ENCODE measurements around the gene VEZF1. TPM values are rescaled to one million over a fixed set of nuclear protein-coding genes. Genes with fewer than 3 reads are reported as not detected.

VEZF1 gene
- total RNA-seq, 1 donor from 2014 or later = 30.3 TPM

DNA sequence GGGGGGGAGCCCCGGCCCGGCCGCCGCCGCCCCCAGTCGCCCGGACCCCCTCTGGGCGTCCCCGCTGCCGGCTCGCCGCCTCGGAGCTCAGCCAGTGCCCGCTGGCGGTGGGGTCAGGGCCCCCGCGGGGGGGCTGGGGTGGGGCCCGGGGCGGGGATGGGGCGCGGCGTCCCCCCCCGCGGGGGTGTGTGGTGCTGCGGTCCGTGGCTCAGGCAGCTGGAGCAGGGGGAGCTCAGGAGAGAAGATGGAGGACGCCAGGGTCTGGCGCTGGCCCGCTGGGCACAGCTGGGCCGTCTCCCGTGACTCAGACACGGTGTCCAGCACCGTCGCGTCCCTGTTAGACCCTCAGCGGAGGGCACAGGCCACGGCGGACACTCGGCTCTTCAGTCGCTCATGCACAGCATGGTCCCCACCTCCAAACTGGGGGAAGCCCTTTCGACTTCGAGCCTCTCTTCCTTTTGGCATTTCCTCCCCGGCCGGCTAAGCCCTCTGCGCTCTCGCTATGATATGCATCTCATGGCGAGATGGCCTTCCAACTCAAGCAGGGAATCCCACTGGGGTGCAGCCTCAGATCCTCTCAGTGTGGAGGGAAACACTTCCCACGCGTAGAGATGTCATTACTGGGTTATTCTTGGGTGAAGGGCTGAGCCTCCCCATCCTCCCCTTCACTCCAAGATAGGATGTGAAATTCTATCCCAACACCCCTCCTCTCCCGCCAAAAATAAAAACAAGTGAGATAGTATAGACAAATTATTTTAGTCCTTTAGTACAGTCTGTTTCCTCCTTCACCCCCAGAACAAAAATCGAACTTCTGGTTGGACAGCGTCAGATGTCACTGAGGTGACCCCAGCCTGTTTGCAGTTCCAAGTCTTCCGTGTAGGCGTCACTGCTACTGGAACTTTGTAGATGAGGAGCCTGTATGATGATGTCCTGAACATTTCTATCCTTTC lies 522 bp upstream of the VEZF1 start:
- Histone ChIP-seq H3K27me3 (ENCODE audit: control insufficient read depth in 3 of 3, insufficient read depth in 3 of 3, low read length in 3 of 3) (no peaks in the 10 kb centered on the region), H3K4me1 (ENCODE audit: control insufficient read depth in 3 of 3, insufficient read depth in 3 of 3, low read length in 3 of 3) (peaks cover 61 to 72% (median 65%) of the 10 kb centered on the region in 3 donors), H3K4me3 (ENCODE audit: low read length in 3 of 3) (peak overlapping the region; percentile 89 to 93 (median 92)), H3K9ac (ENCODE audit: low read depth in 1 of 3, low read length in 3 of 3) (peak overlapping the region; percentile 86 to 91 (median 89)), H3K9me3 (ENCODE audit: control insufficient read depth in 3 of 3, low read length in 3 of 3) (no peaks in the 10 kb centered on the region), H3K36me3 (ENCODE audit: control insufficient read depth in 3 of 3, insufficient read depth in 3 of 3, low read length in 3 of 3) (peaks cover 0 to 2% (median 0%) of the 10 kb centered on the region in 3 donors), H3K27ac (ENCODE audit: low read depth, low read length) (peak overlapping the region; percentile 93)

GRCh38 chr17:57986841-57987580 lies 1.0 kb downstream of the VEZF1 start:
- Histone ChIP-seq H3K9ac (ENCODE audit: low read depth in 1 of 3, low read length in 3 of 3) (peak overlapping the region; percentile 89 to 91 (median 89)), H3K27ac (ENCODE audit: low read depth, low read length) (peak overlapping the region; percentile 93), H3K4me1 (ENCODE audit: control insufficient read depth in 3 of 3, insufficient read depth in 3 of 3, low read length in 3 of 3) (peaks cover 63 to 78% (median 67%) of the 10 kb centered on the region in 3 donors), H3K4me3 (ENCODE audit: low read length in 3 of 3) (peak overlapping the region; percentile 82 to 85 (median 85)), H3K9me3 (ENCODE audit: control insufficient read depth in 3 of 3, low read length in 3 of 3) (no peaks in the 10 kb centered on the region), H3K27me3 (ENCODE audit: control insufficient read depth in 3 of 3, insufficient read depth in 3 of 3, low read length in 3 of 3) (no peaks in the 10 kb centered on the region), H3K36me3 (ENCODE audit: control insufficient read depth in 3 of 3, insufficient read depth in 3 of 3, low read length in 3 of 3) (peaks cover 0 to 9% (median 6%) of the 10 kb centered on the region in 3 donors)

DNA sequence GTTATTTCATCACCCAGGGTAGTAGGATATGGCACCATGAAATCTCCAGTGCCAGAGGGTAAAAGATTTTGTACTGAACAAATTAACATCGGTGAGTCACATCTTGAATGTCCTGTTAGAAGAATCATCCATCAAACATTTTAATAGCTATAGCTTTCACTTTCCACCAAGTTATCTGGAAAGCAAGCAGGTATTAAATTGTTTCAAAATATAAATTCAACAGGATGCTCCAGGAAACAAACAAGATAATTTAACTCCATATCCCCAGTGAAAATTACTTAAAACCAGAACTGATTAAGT lies 2.4 kb downstream of the VEZF1 start:
- Histone ChIP-seq H3K36me3 (ENCODE audit: control insufficient read depth in 3 of 3, insufficient read depth in 3 of 3, low read length in 3 of 3) (peaks cover under 1 to 14% (median 6%) of the 10 kb centered on the region in 3 donors), H3K4me1 (ENCODE audit: control insufficient read depth in 3 of 3, insufficient read depth in 3 of 3, low read length in 3 of 3) (peaks cover 58 to 71% (median 58%) of the 10 kb centered on the region in 3 donors), H3K27ac (ENCODE audit: low read depth, low read length) (no peak overlapping the region), H3K9me3 (ENCODE audit: control insufficient read depth in 3 of 3, low read length in 3 of 3) (no peaks in the 10 kb centered on the region), H3K4me3 (ENCODE audit: low read length in 3 of 3) (peak overlapping the region in 2 of 3 donors; percentile 1 to 8), H3K27me3 (ENCODE audit: control insufficient read depth in 3 of 3, insufficient read depth in 3 of 3, low read length in 3 of 3) (no peaks in the 10 kb centered on the region), H3K9ac (ENCODE audit: low read depth in 1 of 3, low read length in 3 of 3) (peak overlapping the region in 2 of 3 donors; percentile 75 to 91)

DNA sequence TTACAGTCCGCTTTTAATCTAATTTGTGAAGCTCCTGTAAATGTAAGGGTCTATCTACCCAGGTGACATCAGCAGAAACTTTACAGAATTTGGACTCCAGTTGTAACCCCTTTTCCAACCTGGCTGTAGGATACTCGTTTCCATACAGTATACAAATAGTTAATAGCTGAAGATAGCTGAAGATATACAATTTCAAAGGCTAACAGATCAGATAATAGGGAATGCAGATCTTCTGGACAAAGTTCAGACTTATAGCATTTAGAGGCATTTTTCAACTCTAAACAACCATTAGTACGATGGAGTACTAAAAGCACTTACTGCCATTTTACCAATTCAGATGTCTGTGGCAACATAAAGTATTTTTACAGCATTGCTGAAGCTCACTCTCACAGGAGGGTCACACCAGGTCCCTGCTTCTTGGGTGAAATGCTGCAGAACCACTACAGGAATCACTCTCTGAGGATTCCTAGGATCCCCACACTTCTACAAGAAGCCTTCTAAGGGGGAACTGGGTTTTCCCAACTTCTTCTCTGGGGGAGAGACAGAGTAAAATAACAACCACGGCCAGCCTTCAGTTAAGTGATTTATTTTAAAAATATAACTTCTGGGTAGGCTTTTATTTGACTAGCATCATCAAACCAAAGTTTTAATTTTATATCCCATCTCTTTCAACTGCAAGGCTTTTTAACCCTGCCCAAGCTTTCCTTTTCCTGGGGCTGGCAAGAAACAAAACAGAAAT lies 2.9 kb downstream of the VEZF1 start:
- H3K4me3 ChIP-seq (ENCODE audit: low read length in 3 of 3) = peak overlapping the region; percentile 22 to 42 (median 38)
- H3K4me1 ChIP-seq (ENCODE audit: control insufficient read depth in 3 of 3, insufficient read depth in 3 of 3, low read length in 3 of 3) = peaks cover 61 to 72% (median 62%) of the 10 kb centered on the region in 3 donors
- H3K9ac ChIP-seq (ENCODE audit: low read depth in 1 of 3, low read length in 3 of 3) = peak overlapping the region in 2 of 3 donors; percentile 75 to 91
- no peak overlapping the region for H3K27ac ChIP-seq (ENCODE audit: low read depth, low read length)
- H3K27me3 ChIP-seq (ENCODE audit: control insufficient read depth in 3 of 3, insufficient read depth in 3 of 3, low read length in 3 of 3) = no peaks in the 10 kb centered on the region
- H3K9me3 ChIP-seq (ENCODE audit: control insufficient read depth in 3 of 3, low read length in 3 of 3) = no peaks in the 10 kb centered on the region
- peaks cover 5 to 20% (median 11%) of the 10 kb centered on the region in 3 donors for H3K36me3 ChIP-seq (ENCODE audit: control insufficient read depth in 3 of 3, insufficient read depth in 3 of 3, low read length in 3 of 3)

DNA sequence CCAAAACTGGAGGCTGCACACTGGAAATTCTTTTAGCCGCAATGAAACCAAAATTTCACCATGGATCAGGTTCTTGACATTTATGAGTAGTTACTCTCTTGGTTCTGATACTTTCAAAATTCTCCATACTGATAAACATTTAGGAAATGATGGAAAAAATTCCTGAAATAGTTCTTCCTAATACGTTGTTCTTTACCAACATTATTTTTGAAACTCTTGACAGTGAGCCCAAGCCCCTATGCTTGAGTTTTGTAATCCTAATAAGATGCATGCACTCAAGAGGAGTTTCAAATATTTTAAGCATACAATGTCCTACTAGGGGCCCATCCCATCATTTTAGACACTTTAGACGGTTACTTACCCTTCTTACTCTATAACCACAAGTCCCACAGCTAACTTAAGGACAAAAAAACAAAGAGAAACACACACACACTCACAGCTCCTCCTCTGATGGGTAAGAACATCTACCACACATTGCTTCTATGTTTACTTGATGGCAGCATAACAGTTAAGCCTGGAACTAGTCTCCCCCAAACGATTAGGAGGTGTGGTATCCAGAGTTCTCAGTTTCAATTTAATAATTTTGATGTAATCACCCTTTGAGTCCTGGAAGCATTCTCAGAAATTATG lies 3.7 kb downstream of the VEZF1 start:
- peak overlapping the region in 1 of 3 donors; percentile 75 for H3K9ac ChIP-seq (ENCODE audit: low read depth in 1 of 3, low read length in 3 of 3)
- H3K36me3 ChIP-seq (ENCODE audit: control insufficient read depth in 3 of 3, insufficient read depth in 3 of 3, low read length in 3 of 3) = peaks cover 8 to 21% (median 18%) of the 10 kb centered on the region in 3 donors
- no peaks in the 10 kb centered on the region for H3K9me3 ChIP-seq (ENCODE audit: control insufficient read depth in 3 of 3, low read length in 3 of 3)
- peak overlapping the region; percentile 22 to 42 (median 34) for H3K4me3 ChIP-seq (ENCODE audit: low read length in 3 of 3)
- peaks cover 55 to 65% (median 58%) of the 10 kb centered on the region in 3 donors for H3K4me1 ChIP-seq (ENCODE audit: control insufficient read depth in 3 of 3, insufficient read depth in 3 of 3, low read length in 3 of 3)
- no peaks in the 10 kb centered on the region for H3K27me3 ChIP-seq (ENCODE audit: control insufficient read depth in 3 of 3, insufficient read depth in 3 of 3, low read length in 3 of 3)
- H3K27ac ChIP-seq (ENCODE audit: low read depth, low read length) = no peak overlapping the region

GRCh38 chr17:57983446-57983845 lies 4.6 kb downstream of the VEZF1 start:
- Histone ChIP-seq H3K4me3 (ENCODE audit: low read length in 3 of 3) (peak overlapping the region in 1 of 3 donors; percentile 16), H3K36me3 (ENCODE audit: control insufficient read depth in 3 of 3, insufficient read depth in 3 of 3, low read length in 3 of 3) (peaks cover 15 to 28% (median 27%) of the 10 kb centered on the region in 3 donors), H3K4me1 (ENCODE audit: control insufficient read depth in 3 of 3, insufficient read depth in 3 of 3, low read length in 3 of 3) (peaks cover 47 to 56% (median 48%) of the 10 kb centered on the region in 3 donors), H3K9me3 (ENCODE audit: control insufficient read depth in 3 of 3, low read length in 3 of 3) (no peaks in the 10 kb centered on the region), H3K27ac (ENCODE audit: low read depth, low read length) (no peak overlapping the region), H3K27me3 (ENCODE audit: control insufficient read depth in 3 of 3, insufficient read depth in 3 of 3, low read length in 3 of 3) (no peaks in the 10 kb centered on the region), H3K9ac (ENCODE audit: low read depth in 1 of 3, low read length in 3 of 3) (peak overlapping the region in 2 of 3 donors; percentile 4 to 34)

- peaks cover 16 to 32% (median 30%) of the 10 kb centered on the region in 3 donors for H3K36me3 ChIP-seq (ENCODE audit: control insufficient read depth in 3 of 3, insufficient read depth in 3 of 3, low read length in 3 of 3)
- H3K9ac ChIP-seq (ENCODE audit: low read depth in 1 of 3, low read length in 3 of 3) = peak overlapping the region in 2 of 3 donors; percentile 1 to 24
- peaks cover 47 to 55% (median 48%) of the 10 kb centered on the region in 3 donors for H3K4me1 ChIP-seq (ENCODE audit: control insufficient read depth in 3 of 3, insufficient read depth in 3 of 3, low read length in 3 of 3)
- H3K27ac ChIP-seq (ENCODE audit: low read depth, low read length) = peak overlapping the region; percentile 29
- H3K4me3 ChIP-seq (ENCODE audit: low read length in 3 of 3) = peak overlapping the region; percentile 37 to 57 (median 42)
- no peaks in the 10 kb centered on the region for H3K9me3 ChIP-seq (ENCODE audit: control insufficient read depth in 3 of 3, low read length in 3 of 3)
- H3K27me3 ChIP-seq (ENCODE audit: control insufficient read depth in 3 of 3, insufficient read depth in 3 of 3, low read length in 3 of 3) = no peaks in the 10 kb centered on the region
Observed at GRCh38 chr17:57982452-57983170, 5.4 kb downstream of the VEZF1 start.

- H3K27ac ChIP-seq (ENCODE audit: low read depth, low read length) = no peak overlapping the region
- no peak overlapping the region for H3K9ac ChIP-seq (ENCODE audit: low read depth in 1 of 3, low read length in 3 of 3)
- no peaks in the 10 kb centered on the region for H3K9me3 ChIP-seq (ENCODE audit: control insufficient read depth in 3 of 3, low read length in 3 of 3)
- peaks cover 24 to 51% (median 47%) of the 10 kb centered on the region in 3 donors for H3K36me3 ChIP-seq (ENCODE audit: control insufficient read depth in 3 of 3, insufficient read depth in 3 of 3, low read length in 3 of 3)
- H3K4me1 ChIP-seq (ENCODE audit: control insufficient read depth in 3 of 3, insufficient read depth in 3 of 3, low read length in 3 of 3) = peaks cover 44 to 55% (median 47%) of the 10 kb centered on the region in 3 donors
- H3K27me3 ChIP-seq (ENCODE audit: control insufficient read depth in 3 of 3, insufficient read depth in 3 of 3, low read length in 3 of 3) = no peaks in the 10 kb centered on the region
- no peak overlapping the region for H3K4me3 ChIP-seq (ENCODE audit: low read length in 3 of 3)
Observed at GRCh38 chr17:57980522-57980921, 7.5 kb downstream of the VEZF1 start.

All from skeletal muscle tissue (tissue), 4 donors.